MM.1S (cell line): ENCODE measurements around the gene TRAPPC8.
"Not testable (repeated sequence)": the region's sequence is repeated elsewhere in the genome, so short reads cannot be mapped to it uniquely, and the experiment has no call there.

Source experiments
- EZH2 ChIP-seq: fragments of 300-600 bp; sonication (generic); optimal IDR thresholded peaks from 2 replicates; pipeline ENCODE3; 2017; ENCODE audit warnings: low read depth, mild to moderate bottlenecking, antibody characterized with exemption, low read length, mixed read lengths
- EZH2phosphoT487 ChIP-seq: fragments of 300-600 bp; sonication (generic); IDR thresholded peaks from 2 replicates; pipeline ENCODE4 v1.6.1; 2018; ENCODE audit warnings: antibody characterized with exemption, low read length
- TF ChIP-seq, protein P1 (sequence below): fragments of 300-600 bp; sonication (generic); IDR thresholded peaks from 2 replicates; pipeline ENCODE4 v1.5.1; 2016; ENCODE audit warnings: antibody characterized with exemption, low read length, mixed read lengths

GRCh38 chr18:31934773-31935172 is 8.2 kb downstream of the TRAPPC8 start:
- not testable (repeated sequence) for TF ChIP-seq EZH2, EZH2phosphoT487
- TF ChIP-seq, protein P1, sequence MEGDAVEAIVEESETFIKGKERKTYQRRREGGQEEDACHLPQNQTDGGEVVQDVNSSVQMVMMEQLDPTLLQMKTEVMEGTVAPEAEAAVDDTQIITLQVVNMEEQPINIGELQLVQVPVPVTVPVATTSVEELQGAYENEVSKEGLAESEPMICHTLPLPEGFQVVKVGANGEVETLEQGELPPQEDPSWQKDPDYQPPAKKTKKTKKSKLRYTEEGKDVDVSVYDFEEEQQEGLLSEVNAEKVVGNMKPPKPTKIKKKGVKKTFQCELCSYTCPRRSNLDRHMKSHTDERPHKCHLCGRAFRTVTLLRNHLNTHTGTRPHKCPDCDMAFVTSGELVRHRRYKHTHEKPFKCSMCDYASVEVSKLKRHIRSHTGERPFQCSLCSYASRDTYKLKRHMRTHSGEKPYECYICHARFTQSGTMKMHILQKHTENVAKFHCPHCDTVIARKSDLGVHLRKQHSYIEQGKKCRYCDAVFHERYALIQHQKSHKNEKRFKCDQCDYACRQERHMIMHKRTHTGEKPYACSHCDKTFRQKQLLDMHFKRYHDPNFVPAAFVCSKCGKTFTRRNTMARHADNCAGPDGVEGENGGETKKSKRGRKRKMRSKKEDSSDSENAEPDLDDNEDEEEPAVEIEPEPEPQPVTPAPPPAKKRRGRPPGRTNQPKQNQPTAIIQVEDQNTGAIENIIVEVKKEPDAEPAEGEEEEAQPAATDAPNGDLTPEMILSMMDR, result not testable (repeated sequence)
